ENCODE data around the gene ADH1A. TPM values are rescaled to one million over a fixed set of nuclear protein-coding genes. Genes with fewer than 3 reads are reported as not detected.
"Not testable (repeated sequence)": the region's sequence is repeated elsewhere in the genome, so short reads cannot be mapped to it uniquely, and the experiment has no call there.

The ADH1A gene
- total RNA-seq, 1 donor from 2014 or later = 355 TPM

GRCh38 chr4:99282731-99283130 lies 8.1 kb downstream of the ADH1A start:
- no peak for DNase-seq (ENCODE audit: low spot score)
- ATAC-seq = peak; percentile 18

- ATAC-seq (no peak), DNase-seq (ENCODE audit: low spot score) (no peak)
Observed at GRCh38 chr4:99281261-99281660, 9.5 kb downstream of the ADH1A start.

GRCh38 chr4:99276417-99276816 lies 14.4 kb downstream of the ADH1A start:
- no peak for ATAC-seq
- DNase-seq (ENCODE audit: low spot score) = no peak

- DNase-seq (ENCODE audit: low spot score) (no peak), ATAC-seq (no peak)
Observed at GRCh38 chr4:99275885-99276284, 14.9 kb downstream of the ADH1A start.

GRCh38 chr4:99275050-99275449 lies 15.7 kb downstream of the ADH1A start:
- no peak for DNase-seq (ENCODE audit: low spot score)
- ATAC-seq = peak; percentile 53

- ATAC-seq (peak; percentile 54), DNase-seq (ENCODE audit: low spot score) (no peak)
Observed at GRCh38 chr4:99273704-99274103, 17.1 kb downstream of the ADH1A start.

- DNase-seq (ENCODE audit: low spot score) (no peak), ATAC-seq (no peak)
Observed at GRCh38 chr4:99264927-99265326, 25.9 kb downstream of the ADH1A start.

GRCh38 chr4:99252746-99253145 lies 38.0 kb downstream of the ADH1A start:
- no peak for ATAC-seq
- DNase-seq (ENCODE audit: low spot score) = no peak

GRCh38 chr4:99248714-99249113 lies 42.1 kb downstream of the ADH1A start:
- DNase-seq (ENCODE audit: low spot score) (no peak), ATAC-seq (no peak)

- no peak for DNase-seq (ENCODE audit: low spot score)
- no peak for ATAC-seq
Observed at GRCh38 chr4:99235955-99236354, 54.8 kb downstream of the ADH1A start.

- no peak for ATAC-seq
- no peak for DNase-seq (ENCODE audit: low spot score)
Observed at GRCh38 chr4:99234331-99235010, 56.3 kb downstream of the ADH1A start.

GRCh38 chr4:99233397-99233796 lies 57.4 kb downstream of the ADH1A start:
- not testable (repeated sequence) for ATAC-seq

GRCh38 chr4:99228706-99229105 lies 62.1 kb downstream of the ADH1A start:
- not testable (repeated sequence) for DNase-seq (ENCODE audit: low spot score); ATAC-seq

More at GRCh38 chr4:99233397-99233796, 57.4 kb downstream of the ADH1A start:
- not testable (repeated sequence) for DNase-seq (ENCODE audit: low spot score)

- not testable (repeated sequence) for ATAC-seq; DNase-seq (ENCODE audit: low spot score)
Observed at GRCh38 chr4:99227646-99228045, 63.1 kb downstream of the ADH1A start.

Other genes starting within 250 kb of the ADH1A start
- 155 TPM for gene ADH5, start 202.2 kb downstream of the ADH1A start, total RNA-seq
- gene ADH4, start 146.7 kb downstream of the ADH1A start, total RNA-seq = 689 TPM
- gene ADH6, start 71.7 kb downstream of the ADH1A start, total RNA-seq = 144 TPM
- gene ADH1B, start 30.4 kb upstream of the ADH1A start, total RNA-seq = 4,370 TPM
- 522 TPM for gene ADH1C, start 61.8 kb upstream of the ADH1A start, total RNA-seq
- gene ADH7, start 144.4 kb upstream of the ADH1A start, total RNA-seq = not detected
- gene C4orf17, start 220.0 kb upstream of the ADH1A start, total RNA-seq = not detected

All from left lobe of liver (tissue), 2 donors.